Panc1 (cell line): ENCODE measurements around the gene GALNTL6. TPM values are rescaled to one million over a fixed set of nuclear protein-coding genes. Genes with fewer than 3 reads are reported as not detected.

Experiments used
- ATAC-seq: fragments of 200-7000 bp; cut with Tn5 transposase; 2 replicates; pipeline ENCODE4 v1.9.1; 2020; ENCODE audit warnings: mild to moderate bottlenecking, moderate library complexity
- BruUV-seq: library from RNA; stranded (reverse); fragments of 400-500 nt; replicated peaks from 2 replicates; lab custom pipeline; 2021; lab: Mats Ljungman, UMichigan
- CTCF ChIA-PET: fragments of 300-600 bp; sonication (Branson Sonifier 250); formaldehyde crosslinking; loops from one replicate; lab custom pipeline; 2022; ENCODE audit warnings: antibody characterized with exemption; lab: Charles Lee
- POLR2A ChIA-PET: fragments of 300-600 bp; sonication (Branson Sonifier 250); formaldehyde crosslinking; loops from one replicate; lab custom pipeline; 2022; ENCODE audit warnings: antibody characterized with exemption; lab: Charles Lee
- DNase-seq: peaks from one replicate; pipeline ENCODE4 v3.0.0-alpha.2; 2010; ENCODE audit warnings: low read depth, low spot score
- H3K27ac ChIP-seq: 2 replicates; pipeline ENCODE4 v1.5.1; 2011; ENCODE audit warnings: mild to moderate bottlenecking, low read length, inconsistent platforms
- H3K27me3 ChIP-seq: fragments of 200-500 bp; sonication (Bioruptor generic); 2 replicates; pipeline ENCODE4 v1.6.0; 2014; ENCODE audit warnings: low read length, inconsistent platforms; ENCODE audit not compliant: control insufficient read depth, insufficient read depth
- H3K36me3 ChIP-seq: fragments of 200-500 bp; sonication (Bioruptor generic); 2 replicates; pipeline ENCODE4 v1.5.1; 2014; ENCODE audit warnings: inconsistent platforms, mild to moderate bottlenecking, low read length, moderate library complexity; ENCODE audit not compliant: control insufficient read depth, insufficient read depth
- H3K4me1 ChIP-seq: 2 replicates; pipeline ENCODE4 v1.5.1; 2011; ENCODE audit warnings: inconsistent platforms, mild to moderate bottlenecking, low read length, moderate library complexity; ENCODE audit not compliant: control insufficient read depth, insufficient read depth
- H3K4me3 ChIP-seq, 2 experiments: 2 replicates each; pipeline ENCODE4 v1.5.1; 2011 to 2012; ENCODE audit warnings: low read depth in 2 of 2, low read length in 2 of 2, mild to moderate bottlenecking in 2 of 2, inconsistent platforms in 1 of 2, moderate library complexity in 1 of 2
- H3K9me3 ChIP-seq: fragments of 200-500 bp; sonication (Bioruptor generic); 2 replicates; pipeline ENCODE4 v1.5.1; 2014; ENCODE audit warnings: low read depth, mild to moderate bottlenecking, inconsistent platforms, low read length, moderate library complexity; ENCODE audit not compliant: control insufficient read depth, insufficient read depth
- CTCF ChIP-seq: fragments of 450-650 bp; IDR thresholded peaks from 2 replicates; pipeline ENCODE4 v1.5.1; 2017; ENCODE audit warnings: mild to moderate bottlenecking
- POLR2AphosphoS5 ChIP-seq: IDR thresholded peaks from 2 replicates; pipeline ENCODE4 v1.6.1; 2012; ENCODE audit warnings: mild to moderate bottlenecking, low read depth, low read length, moderate library complexity
- SIN3A ChIP-seq: IDR thresholded peaks from 2 replicates; pipeline ENCODE4 v1.6.1; 2012; ENCODE audit warnings: low read depth, mild to moderate bottlenecking, low read length, moderate library complexity, borderline replicate concordance; ENCODE audit not compliant: insufficient read depth
- TCF7L2 ChIP-seq: IDR thresholded peaks from 2 replicates; pipeline ENCODE4 v1.6.1; 2011; ENCODE audit warnings: mild to moderate bottlenecking, low read depth, low read length, inconsistent platforms
- in situ Hi-C: cut with HindIII; loops from 2 replicates; pipeline ENCODE4 v1.10.0; 2016; ENCODE audit warnings: low sequenced_read_pairs, low pct_unique_long_range_greater_than_20kb
- intact Hi-C: fragments of 100-400 bp; cut with micrococcal nuclease; formaldehyde crosslinking; loops from one replicate; pipeline ENCODE4 v1.10.0; 2022; ENCODE audit not compliant: unreplicated experiment
- total RNA-seq: library from RNA; stranded (reverse); gene quantifications from one replicate; pipeline ENCODE4 v1.2.1, GENCODE V29; 2021; ENCODE audit not compliant: unreplicated experiment
- TF ChIP-seq, protein P1 (sequence below), 2 experiments: IDR thresholded peaks; 2 replicates each; pipeline ENCODE4 v1.6.1; 2011 to 2012; ENCODE audit warnings: low read depth in 2 of 2, control low read depth in 1 of 2, low read length in 1 of 2, mild to moderate bottlenecking in 1 of 2, moderate library complexity in 1 of 2; ENCODE audit not compliant: insufficient read depth in 1 of 2

Gene GALNTL6
- total RNA-seq, 1 experiment from 2014 or later, result not detected

DNA sequence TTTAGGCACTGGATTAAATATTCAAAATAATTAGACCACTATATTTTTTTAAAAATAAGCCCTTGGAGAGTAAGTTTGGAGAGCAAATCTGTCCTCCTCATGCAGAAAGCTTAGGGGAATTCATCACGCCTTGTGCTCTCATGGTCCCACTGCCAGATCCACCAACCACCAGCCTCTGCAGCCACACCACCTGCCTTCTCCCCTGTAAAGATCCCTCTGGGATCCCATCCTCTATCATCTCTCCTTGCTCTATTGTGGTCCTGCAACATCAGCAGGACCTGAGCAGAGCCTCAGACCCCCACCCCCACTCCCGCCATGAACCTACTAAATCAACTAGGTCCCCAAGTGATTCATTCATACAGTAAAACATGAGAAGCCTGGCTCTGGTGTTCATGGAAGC is 872.8 kb downstream of the GALNTL6 start:
- Histone ChIP-seq H3K4me3 (no peak overlapping the region), H3K27ac (no peak overlapping the region), H3K27me3 (no peaks in the 10 kb centered on the region), H3K4me1 (no peaks in the 10 kb centered on the region), H3K36me3 (no peaks in the 10 kb centered on the region), H3K9me3 (no peaks in the 10 kb centered on the region)
- TF ChIP-seq CTCF, result no peak
- intact Hi-C loops, result no loop called here
- ATAC-seq, result no peak
- BruUV-seq, result no TSS peak
- in situ Hi-C loops, result no loop called here
- CTCF ChIA-PET, result no interaction called here
- no peak for DNase-seq
- POLR2A ChIA-PET, result no interaction called here

- H3K27ac ChIP-seq, result no peak overlapping the region
- no peak for TF ChIP-seq POLR2AphosphoS5
- TF ChIP-seq TCF7L2, result no peak
- no peak for TF ChIP-seq SIN3A
- TF ChIP-seq, protein P1, sequence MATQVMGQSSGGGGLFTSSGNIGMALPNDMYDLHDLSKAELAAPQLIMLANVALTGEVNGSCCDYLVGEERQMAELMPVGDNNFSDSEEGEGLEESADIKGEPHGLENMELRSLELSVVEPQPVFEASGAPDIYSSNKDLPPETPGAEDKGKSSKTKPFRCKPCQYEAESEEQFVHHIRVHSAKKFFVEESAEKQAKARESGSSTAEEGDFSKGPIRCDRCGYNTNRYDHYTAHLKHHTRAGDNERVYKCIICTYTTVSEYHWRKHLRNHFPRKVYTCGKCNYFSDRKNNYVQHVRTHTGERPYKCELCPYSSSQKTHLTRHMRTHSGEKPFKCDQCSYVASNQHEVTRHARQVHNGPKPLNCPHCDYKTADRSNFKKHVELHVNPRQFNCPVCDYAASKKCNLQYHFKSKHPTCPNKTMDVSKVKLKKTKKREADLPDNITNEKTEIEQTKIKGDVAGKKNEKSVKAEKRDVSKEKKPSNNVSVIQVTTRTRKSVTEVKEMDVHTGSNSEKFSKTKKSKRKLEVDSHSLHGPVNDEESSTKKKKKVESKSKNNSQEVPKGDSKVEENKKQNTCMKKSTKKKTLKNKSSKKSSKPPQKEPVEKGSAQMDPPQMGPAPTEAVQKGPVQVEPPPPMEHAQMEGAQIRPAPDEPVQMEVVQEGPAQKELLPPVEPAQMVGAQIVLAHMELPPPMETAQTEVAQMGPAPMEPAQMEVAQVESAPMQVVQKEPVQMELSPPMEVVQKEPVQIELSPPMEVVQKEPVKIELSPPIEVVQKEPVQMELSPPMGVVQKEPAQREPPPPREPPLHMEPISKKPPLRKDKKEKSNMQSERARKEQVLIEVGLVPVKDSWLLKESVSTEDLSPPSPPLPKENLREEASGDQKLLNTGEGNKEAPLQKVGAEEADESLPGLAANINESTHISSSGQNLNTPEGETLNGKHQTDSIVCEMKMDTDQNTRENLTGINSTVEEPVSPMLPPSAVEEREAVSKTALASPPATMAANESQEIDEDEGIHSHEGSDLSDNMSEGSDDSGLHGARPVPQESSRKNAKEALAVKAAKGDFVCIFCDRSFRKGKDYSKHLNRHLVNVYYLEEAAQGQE (IDR thresholded peaks at IDR 0.05; ENCODE audit: insufficient read depth in 1 of 2, low read depth in 2 of 2, low read length in 1 of 2), result no peak
- no peak for TF ChIP-seq CTCF
- H3K27me3 ChIP-seq, result no peaks in the 10 kb centered on the region
- H3K4me1 ChIP-seq, result no peaks in the 10 kb centered on the region
- POLR2A ChIA-PET, result no interaction called here
- no TSS peak for BruUV-seq
- intact Hi-C loops (no loop called here), in situ Hi-C loops (no loop called here)
- H3K9me3 ChIP-seq, result no peaks in the 10 kb centered on the region
- DNase-seq (no peak), ATAC-seq (no peak)
- CTCF ChIA-PET, result no interaction called here
- no peaks in the 10 kb centered on the region for H3K36me3 ChIP-seq
- H3K4me3 ChIP-seq, result no peak overlapping the region
Measured at GRCh38 chr4:172688534-172688933, 875.3 kb downstream of the GALNTL6 start.

DNA sequence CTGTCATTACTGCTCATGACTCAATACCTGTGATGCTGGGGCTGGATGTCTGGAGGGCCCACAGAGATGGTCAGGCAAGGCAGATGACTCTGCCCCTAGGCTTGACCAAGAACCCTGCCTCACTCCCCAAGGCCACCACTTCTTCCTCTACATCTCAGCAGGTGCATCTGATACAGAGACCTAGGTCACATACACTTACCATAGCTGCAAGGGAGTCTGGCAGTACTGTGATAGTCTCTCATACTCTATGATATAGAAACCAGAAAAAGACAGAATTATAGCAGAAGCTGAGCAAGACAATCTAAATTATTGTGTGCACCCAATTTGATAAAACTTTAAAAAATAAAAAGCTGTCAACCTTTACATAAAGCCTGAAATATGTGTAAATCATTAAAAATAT is 878.3 kb downstream of the GALNTL6 start:
- Histone ChIP-seq H3K27me3 (no peaks in the 10 kb centered on the region), H3K27ac (no peak overlapping the region), H3K36me3 (no peaks in the 10 kb centered on the region), H3K9me3 (no peaks in the 10 kb centered on the region), H3K4me3 (no peak overlapping the region), H3K4me1 (no peaks in the 10 kb centered on the region)
- intact Hi-C loops, result no loop called here
- in situ Hi-C loops, result no loop called here
- ChIA-PET POLR2A (no interaction called here), CTCF (no interaction called here)
- ATAC-seq (no peak), DNase-seq (no peak)
- TF ChIP-seq SIN3A, result no peak
- no peak for TF ChIP-seq POLR2AphosphoS5
- TF ChIP-seq, protein P1 (IDR thresholded peaks at IDR 0.05; ENCODE audit: insufficient read depth in 1 of 2, low read depth in 2 of 2, low read length in 1 of 2), result no peak
- BruUV-seq, result no TSS peak
